IMR-90 (cell line): ENCODE measurements around the gene TMEM121B. TPM values are rescaled to one million over a fixed set of nuclear protein-coding genes. Genes with fewer than 3 reads are reported as not detected.

Experiments used
- ATAC-seq: fragments of 200-7000 bp; cut with Tn5 transposase; 2 replicates; pipeline ENCODE4 v1.9.1; 2020; ENCODE audit warnings: low read depth, mild to moderate bottlenecking, moderate library complexity
- BruUV-seq: library from RNA; stranded (reverse); fragments of 400-500 nt; replicated peaks from 2 replicates; lab custom pipeline; 2021; lab: Mats Ljungman, UMichigan
- CTCF ChIA-PET: fragments of 300-600 bp; formaldehyde crosslinking; extraction: SDS; loops from one replicate; lab custom pipeline; 2021; ENCODE audit warnings: antibody characterized with exemption; lab: Yijun Ruan, JAX
- POLR2A ChIA-PET: fragments of 300-600 bp; sonication (Branson Sonifier 250); formaldehyde crosslinking; loops from one replicate; lab custom pipeline; 2022; ENCODE audit warnings: antibody characterized with exemption; ENCODE audit not compliant: unreplicated experiment; lab: Charles Lee
- DNase-seq: peaks from one replicate; pipeline ENCODE4 v3.0.0; 2013
- H2AFZ ChIP-seq: replicated peaks from 2 replicates; pipeline ENCODE3; 2013; ENCODE audit warnings: low read length, mild to moderate bottlenecking; ENCODE audit not compliant: poor library complexity
- H2AK5ac ChIP-seq: 2 replicates; pipeline ENCODE4 v1.6.1; 2013; ENCODE audit warnings: low read depth, low read length, inconsistent platforms
- H2AK9ac ChIP-seq: replicated peaks from 2 replicates; pipeline ENCODE3; 2013; ENCODE audit warnings: mild to moderate bottlenecking, low read depth, low read length, moderate library complexity; ENCODE audit not compliant: poor library complexity
- H2BK120ac ChIP-seq: 2 replicates; pipeline ENCODE4 v1.6.1; 2013; ENCODE audit warnings: low read depth, low read length, inconsistent platforms
- H2BK15ac ChIP-seq: 3 replicates; pipeline ENCODE4 v1.6.1; 2013; ENCODE audit warnings: low read depth, low read length, inconsistent platforms
- H2BK20ac ChIP-seq: 2 replicates; pipeline ENCODE4 v1.6.1; 2013; ENCODE audit warnings: low read depth, mild to moderate bottlenecking, inconsistent platforms, low read length, moderate library complexity
- H2BK5ac ChIP-seq: 2 replicates; pipeline ENCODE4 v1.6.1; 2013; ENCODE audit warnings: mild to moderate bottlenecking, low read depth, low read length, inconsistent platforms; ENCODE audit not compliant: poor library complexity, severe bottlenecking
- H3K14ac ChIP-seq: replicated peaks from 2 replicates; pipeline ENCODE4 v1.6.1; 2013; ENCODE audit warnings: low read depth, low read length, inconsistent platforms
- H3K18ac ChIP-seq: 2 replicates; pipeline ENCODE4 v1.6.1; 2013; ENCODE audit warnings: low read depth, low read length, control low read depth
- H3K23ac ChIP-seq: 2 replicates; pipeline ENCODE4 v1.6.1; 2013; ENCODE audit warnings: low read depth, low read length, inconsistent platforms
- H3K27ac ChIP-seq: 2 replicates; pipeline ENCODE4 v1.5.1; 2013; ENCODE audit warnings: mild to moderate bottlenecking, control low read depth, low read length; ENCODE audit not compliant: insufficient read depth
- H3K27me3 ChIP-seq: 2 replicates; pipeline ENCODE4 v1.6.1; 2013; ENCODE audit warnings: low read length; ENCODE audit not compliant: control insufficient read depth, insufficient read depth
- H3K36me3 ChIP-seq: 2 replicates; pipeline ENCODE4 v1.6.1; 2013; ENCODE audit warnings: low read length, mixed read lengths; ENCODE audit not compliant: control insufficient read depth, insufficient read depth
- H3K4ac ChIP-seq: 2 replicates; pipeline ENCODE4 v1.6.1; 2013; ENCODE audit warnings: low read depth, low read length, inconsistent platforms
- H3K4me1 ChIP-seq: 2 replicates; pipeline ENCODE4 v1.6.1; 2013; ENCODE audit warnings: low read length, mixed read lengths; ENCODE audit not compliant: control insufficient read depth, insufficient read depth
- H3K4me2 ChIP-seq: 2 replicates; pipeline ENCODE4 v1.6.1; 2013; ENCODE audit warnings: low read depth, mild to moderate bottlenecking, control low read depth, low read length, moderate library complexity
- H3K4me3 ChIP-seq: 2 replicates; pipeline ENCODE4 v1.5.1; 2013; ENCODE audit warnings: low read depth, mild to moderate bottlenecking, control low read depth, low read length, moderate library complexity; ENCODE audit not compliant: insufficient read depth
- H3K56ac ChIP-seq: 2 replicates; pipeline ENCODE4 v1.6.1; 2013; ENCODE audit warnings: low read length, inconsistent platforms; ENCODE audit not compliant: insufficient read depth; ENCODE audit errors: extremely low read depth
- H3K79me1 ChIP-seq, 2 experiments: 2 replicates each; pipeline ENCODE4 v1.6.1; 2013; ENCODE audit warnings: low read length in 2 of 2, inconsistent platforms in 1 of 2, low read depth in 1 of 2
- H3K9ac ChIP-seq: 2 replicates; pipeline ENCODE4 v1.6.1; 2013; ENCODE audit warnings: low read depth, low read length, control low read depth
- H3K9me1 ChIP-seq: 2 replicates; pipeline ENCODE4 v1.6.1; 2013; ENCODE audit warnings: low read length, inconsistent platforms; ENCODE audit not compliant: insufficient read depth
- H3K9me3 ChIP-seq: 2 replicates; pipeline ENCODE4 v1.6.1; 2013; ENCODE audit warnings: low read length; ENCODE audit not compliant: control insufficient read depth, insufficient read depth
- H4K20me1 ChIP-seq: 2 replicates; pipeline ENCODE4 v1.6.1; 2013; ENCODE audit warnings: low read length, inconsistent platforms; ENCODE audit not compliant: insufficient read depth
- H4K5ac ChIP-seq: 2 replicates; pipeline ENCODE4 v1.6.1; 2013; ENCODE audit warnings: mild to moderate bottlenecking, low read depth, low read length, control low read depth
- H4K8ac ChIP-seq, 2 experiments: 2 replicates each; pipeline ENCODE4 v1.6.1; 2013; ENCODE audit warnings: low read depth in 2 of 2, low read length in 2 of 2, control low read depth in 1 of 2, inconsistent platforms in 1 of 2
- H4K91ac ChIP-seq: 2 replicates; pipeline ENCODE4 v1.6.1; 2013; ENCODE audit warnings: low read depth, low read length, inconsistent platforms; ENCODE audit not compliant: insufficient read depth
- BHLHE40 ChIP-seq: fragments of 150-350 bp; IDR thresholded peaks from 2 replicates; pipeline ENCODE4 v1.6.1; 2016; ENCODE audit warnings: mild to moderate bottlenecking, low read depth, low read length
- CEBPB ChIP-seq: IDR thresholded peaks from 2 replicates; pipeline ENCODE4 v1.6.1; 2012; ENCODE audit warnings: low read depth, low read length, improper control_type of control experiment
- CHD1 ChIP-seq: IDR thresholded peaks from 2 replicates; pipeline ENCODE4 v1.6.1; 2012; ENCODE audit warnings: low read depth, low read length, improper control_type of control experiment
- FOS ChIP-seq: fragments of 150-350 bp; IDR thresholded peaks from 2 replicates; pipeline ENCODE4 v1.6.1; 2016; ENCODE audit warnings: low read depth, low read length
- MAFK ChIP-seq: IDR thresholded peaks from 2 replicates; pipeline ENCODE4 v1.6.1; 2012; ENCODE audit warnings: low read depth, low read length, improper control_type of control experiment
- MAZ ChIP-seq: IDR thresholded peaks from 2 replicates; pipeline ENCODE4 v1.6.1; 2012; ENCODE audit warnings: low read depth, mild to moderate bottlenecking, low read length, improper control_type of control experiment, moderate library complexity, borderline replicate concordance
- MXI1 ChIP-seq: IDR thresholded peaks from 2 replicates; pipeline ENCODE4 v1.6.1; 2012; ENCODE audit warnings: low read depth, mild to moderate bottlenecking, low read length, moderate library complexity, borderline replicate concordance
- NFE2L2 ChIP-seq: fragments of 150-350 bp; IDR thresholded peaks from 2 replicates; pipeline ENCODE4 v1.6.1; 2016; ENCODE audit warnings: low read depth, mild to moderate bottlenecking, low read length
- POLR2A ChIP-seq: IDR thresholded peaks from 2 replicates; pipeline ENCODE4 v1.6.1; 2012; ENCODE audit warnings: mild to moderate bottlenecking, low read depth, low read length
- RAD21 ChIP-seq: IDR thresholded peaks from 2 replicates; pipeline ENCODE4 v1.6.1; 2012; ENCODE audit warnings: low read length, improper control_type of control experiment
- RCOR1 ChIP-seq: IDR thresholded peaks from 2 replicates; pipeline ENCODE4 v1.6.1; 2012; ENCODE audit warnings: mild to moderate bottlenecking, low read length, improper control_type of control experiment; ENCODE audit not compliant: insufficient replicate concordance
- RFX5 ChIP-seq: IDR thresholded peaks from 2 replicates; pipeline ENCODE4 v1.8.0; 2012; ENCODE audit warnings: low read depth, mild to moderate bottlenecking, low read length, moderate library complexity
- SMC3 ChIP-seq: fragments of 150-350 bp; IDR thresholded peaks from 2 replicates; pipeline ENCODE4 v1.6.1; 2016; ENCODE audit warnings: low read depth, mild to moderate bottlenecking, antibody characterized with exemption, low read length, moderate library complexity
- WGBS, 2 experiments: methylation state at CpG; one replicate each; pipeline versions ENCODE4 v1.1.5 to v1.1.7; 2013; ENCODE audit warnings: missing lambda C conversion rate in 2 of 2; ENCODE audit not compliant: insufficient read length in 1 of 2; ENCODE audit errors: extremely low coverage in 2 of 2; 5-methylcytosine and 5-hydroxymethylcytosine counted together
- dilution Hi-C: fragments of 300-500 bp; cut with HindIII; formaldehyde crosslinking; loops from one replicate; pipeline ENCODE4 v1.14.3; 2018; ENCODE audit warnings: low sequenced_read_pairs; ENCODE audit not compliant: unreplicated experiment
- in situ Hi-C: fragments of 300-500 bp; cut with MboI; formaldehyde crosslinking; loops from 3 replicates; pipeline ENCODE4 v1.14.3; 2019; ENCODE audit warnings: low sequenced_read_pairs, inconsistent platforms, mixed read lengths
- intact Hi-C: fragments of 100-400 bp; cut with micrococcal nuclease; formaldehyde crosslinking; loops from 2 replicates; pipeline ENCODE4 v1.10.0; 2022
- polyA plus RNA-seq, 3 experiments: library from polyadenylated mRNA; depleted of rRNA; stranded (reverse); fragments of >200 nt; gene quantifications; 2 replicates each; pipeline ENCODE4 v1.2.3, GENCODE V29; 2012; ENCODE audit warnings: low replicate concordance in 1 of 3
- total RNA-seq: library from RNA; depleted of rRNA; stranded (reverse); fragments of >200 nt; gene quantifications from 2 replicates; pipeline ENCODE4 v1.2.3, GENCODE V29; 2012
- TF ChIP-seq, protein P1 (sequence below): fragments of 150-350 bp; IDR thresholded peaks from 2 replicates; pipeline ENCODE4 v1.6.1; 2016; ENCODE audit warnings: low read depth, mild to moderate bottlenecking, low read length, moderate library complexity, borderline replicate concordance
- TF ChIP-seq, protein P2 (sequence below): conservative IDR thresholded peaks from 2 replicates; pipeline ENCODE4 v1.5.1; 2012; ENCODE audit warnings: mild to moderate bottlenecking, low read depth, low read length, improper control_type of control experiment
- TF ChIP-seq, protein P3 (sequence below): fragments of 150-350 bp; IDR thresholded peaks from 2 replicates; pipeline ENCODE4 v1.6.1; 2017; ENCODE audit warnings: mild to moderate bottlenecking, antibody characterized with exemption, low read length, low read depth

Gene TMEM121B
- total and polyA plus RNA-seq, 2 of the 4 experiments (the other 2 are of a cell fraction), result under 0.01 to 0.29 TPM

DNA sequence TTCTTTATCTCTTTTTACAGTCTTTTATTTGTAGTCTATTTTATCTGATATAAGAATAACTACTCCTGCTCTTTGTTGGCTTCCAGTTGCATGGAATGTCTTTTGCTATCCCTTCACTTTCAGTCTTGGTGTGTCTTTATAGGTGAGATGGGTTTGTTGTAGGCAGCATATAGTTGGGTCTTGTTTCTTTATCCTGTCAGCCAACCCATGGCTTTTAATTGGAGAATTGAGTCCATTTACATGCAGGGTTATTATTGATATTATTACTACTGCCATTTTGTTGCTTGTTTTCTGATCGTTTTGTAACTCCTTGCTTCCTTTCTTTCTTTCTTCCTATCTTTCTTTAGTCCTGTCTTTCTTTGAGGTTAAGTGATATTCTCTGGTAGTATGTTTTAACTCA, 48.3 kb downstream of the TMEM121B start:
- DNase-seq, result no peak
- Histone ChIP-seq H3K9ac (no peak overlapping the region), H3K4me3 (no peak overlapping the region), H3K4me2 (no peak overlapping the region), H2AK9ac (no peak overlapping the region), H4K8ac (no peak overlapping the region), H3K9me3 (no peaks in the 10 kb centered on the region), H4K91ac (no peak overlapping the region), H3K36me3 (no peaks in the 10 kb centered on the region), H2BK15ac (no peak overlapping the region), H3K4me1 (peaks cover 5% of the 10 kb centered on the region), H2BK5ac (no peak overlapping the region), H3K23ac (no peak overlapping the region), H2AK5ac (no peak overlapping the region), H3K14ac (no peak overlapping the region), H3K27me3 (peaks cover 5% of the 10 kb centered on the region), H2BK20ac (no peak overlapping the region), H4K5ac (no peak overlapping the region), H3K27ac (no peak overlapping the region), H4K20me1 (no peaks in the 10 kb centered on the region), H3K18ac (no peak overlapping the region), H3K79me1 (no peaks in the 10 kb centered on the region), H3K9me1 (no peaks in the 10 kb centered on the region), H3K56ac (no peak overlapping the region), H2AFZ (no peak overlapping the region), H3K4ac (no peak overlapping the region), H2BK120ac (no peak overlapping the region)
- in situ Hi-C loops, result loop anchor here (10.0 kb wide), 1 partner anchor 102 kb away; no protein-coding TSS in a partner anchor
- BruUV-seq, result no TSS peak
- ATAC-seq, result no peak
- ChIA-PET CTCF (interaction anchor here (2.3 to 4.3 kb wide), 3 partner anchors 15 to 429 kb away, joined by 6 to 24 read pairs (median 10); no protein-coding TSS in a partner anchor), POLR2A (no interaction called here)
- intact Hi-C loops, result loop anchor here (10.0 kb wide), 1 partner anchor 1002 kb away; the partner anchor contains the start of gene PEX26
- no CpG with 5 or more reads among the region's 1 CpG for WGBS, 2 experiments
- dilution Hi-C loops, result no loop called here
- TF ChIP-seq BHLHE40 (no peak), POLR2A (no peak), CHD1 (no peak), RAD21 (no peak), RCOR1 (no peak), SMC3 (no peak), MAZ (no peak), MAFK (no peak), NFE2L2 (no peak), MXI1 (no peak), FOS (no peak), RFX5 (no peak), CEBPB (no peak)
- TF ChIP-seq, protein P1, sequence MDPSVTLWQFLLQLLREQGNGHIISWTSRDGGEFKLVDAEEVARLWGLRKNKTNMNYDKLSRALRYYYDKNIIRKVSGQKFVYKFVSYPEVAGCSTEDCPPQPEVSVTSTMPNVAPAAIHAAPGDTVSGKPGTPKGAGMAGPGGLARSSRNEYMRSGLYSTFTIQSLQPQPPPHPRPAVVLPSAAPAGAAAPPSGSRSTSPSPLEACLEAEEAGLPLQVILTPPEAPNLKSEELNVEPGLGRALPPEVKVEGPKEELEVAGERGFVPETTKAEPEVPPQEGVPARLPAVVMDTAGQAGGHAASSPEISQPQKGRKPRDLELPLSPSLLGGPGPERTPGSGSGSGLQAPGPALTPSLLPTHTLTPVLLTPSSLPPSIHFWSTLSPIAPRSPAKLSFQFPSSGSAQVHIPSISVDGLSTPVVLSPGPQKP, result no peak
- TF ChIP-seq, protein P2, sequence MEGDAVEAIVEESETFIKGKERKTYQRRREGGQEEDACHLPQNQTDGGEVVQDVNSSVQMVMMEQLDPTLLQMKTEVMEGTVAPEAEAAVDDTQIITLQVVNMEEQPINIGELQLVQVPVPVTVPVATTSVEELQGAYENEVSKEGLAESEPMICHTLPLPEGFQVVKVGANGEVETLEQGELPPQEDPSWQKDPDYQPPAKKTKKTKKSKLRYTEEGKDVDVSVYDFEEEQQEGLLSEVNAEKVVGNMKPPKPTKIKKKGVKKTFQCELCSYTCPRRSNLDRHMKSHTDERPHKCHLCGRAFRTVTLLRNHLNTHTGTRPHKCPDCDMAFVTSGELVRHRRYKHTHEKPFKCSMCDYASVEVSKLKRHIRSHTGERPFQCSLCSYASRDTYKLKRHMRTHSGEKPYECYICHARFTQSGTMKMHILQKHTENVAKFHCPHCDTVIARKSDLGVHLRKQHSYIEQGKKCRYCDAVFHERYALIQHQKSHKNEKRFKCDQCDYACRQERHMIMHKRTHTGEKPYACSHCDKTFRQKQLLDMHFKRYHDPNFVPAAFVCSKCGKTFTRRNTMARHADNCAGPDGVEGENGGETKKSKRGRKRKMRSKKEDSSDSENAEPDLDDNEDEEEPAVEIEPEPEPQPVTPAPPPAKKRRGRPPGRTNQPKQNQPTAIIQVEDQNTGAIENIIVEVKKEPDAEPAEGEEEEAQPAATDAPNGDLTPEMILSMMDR, result no peak
- TF ChIP-seq, protein P3, sequence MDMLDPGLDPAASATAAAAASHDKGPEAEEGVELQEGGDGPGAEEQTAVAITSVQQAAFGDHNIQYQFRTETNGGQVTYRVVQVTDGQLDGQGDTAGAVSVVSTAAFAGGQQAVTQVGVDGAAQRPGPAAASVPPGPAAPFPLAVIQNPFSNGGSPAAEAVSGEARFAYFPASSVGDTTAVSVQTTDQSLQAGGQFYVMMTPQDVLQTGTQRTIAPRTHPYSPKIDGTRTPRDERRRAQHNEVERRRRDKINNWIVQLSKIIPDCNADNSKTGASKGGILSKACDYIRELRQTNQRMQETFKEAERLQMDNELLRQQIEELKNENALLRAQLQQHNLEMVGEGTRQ, result no peak
